KMS-11 (cell line): ENCODE data around the gene EDIL3.

Source experiments
- H2AFZ ChIP-seq: fragments of 200-600 bp; sonication (generic); 2 replicates; pipeline ENCODE4 v1.6.1; 2016; ENCODE audit warnings: antibody characterized with exemption, mixed run types, low read depth
- H3K27ac ChIP-seq: fragments of 200-600 bp; sonication (generic); 2 replicates; pipeline ENCODE4 v1.6.1; 2016; ENCODE audit warnings: mild to moderate bottlenecking, mixed run types
- H3K27me3 ChIP-seq: fragments of 200-600 bp; sonication (generic); 2 replicates; pipeline ENCODE4 v1.6.1; 2017; ENCODE audit warnings: mild to moderate bottlenecking, low read depth, mixed run types, moderate library complexity; ENCODE audit not compliant: insufficient read depth
- H3K36me3 ChIP-seq: fragments of 200-600 bp; sonication (generic); 2 replicates; pipeline ENCODE4 v1.6.1; 2017; ENCODE audit warnings: mild to moderate bottlenecking, mixed run types; ENCODE audit not compliant: insufficient read depth
- H3K4me1 ChIP-seq: fragments of 200-600 bp; sonication (generic); 2 replicates; pipeline ENCODE4 v1.6.1; 2016; ENCODE audit warnings: mild to moderate bottlenecking, low read depth, mixed run types; ENCODE audit not compliant: poor library complexity, severe bottlenecking
- H3K4me2 ChIP-seq: fragments of 200-600 bp; sonication (generic); 2 replicates; pipeline ENCODE4 v1.7.0; 2016; ENCODE audit warnings: mild to moderate bottlenecking, mixed run types
- H3K4me3 ChIP-seq: fragments of 200-600 bp; sonication (generic); IDR thresholded peaks from 2 replicates; pipeline ENCODE4 v1.6.1; 2017; ENCODE audit warnings: low read depth, low read length, mixed read lengths; ENCODE audit not compliant: insufficient read depth
- H3K79me2 ChIP-seq: fragments of 200-600 bp; sonication (generic); 2 replicates; pipeline ENCODE4 v1.6.1; 2016; ENCODE audit warnings: low read depth, mixed run types; ENCODE audit not compliant: insufficient read depth
- H3K9ac ChIP-seq: fragments of 200-600 bp; sonication (generic); 2 replicates; pipeline ENCODE4 v1.6.1; 2016; ENCODE audit warnings: mild to moderate bottlenecking, mixed run types
- H4K20me1 ChIP-seq: fragments of 200-600 bp; sonication (generic); 2 replicates; pipeline ENCODE4 v1.6.1; 2016; ENCODE audit warnings: mild to moderate bottlenecking, mixed run types; ENCODE audit not compliant: insufficient read depth
- CTCF ChIP-seq: fragments of 200-600 bp; sonication (generic); conservative IDR thresholded peaks from 2 replicates; pipeline ENCODE4 v1.6.1; 2017; ENCODE audit warnings: low read depth, mild to moderate bottlenecking, antibody characterized with exemption, low read length, moderate library complexity, mixed read lengths

EDIL3 gene

GRCh38 chr5:84251503-84251902 is 133.2 kb downstream of the EDIL3 start:
- TF ChIP-seq CTCF = no peak
- Histone ChIP-seq H2AFZ (no peak overlapping the region), H3K4me3 (no peak overlapping the region), H3K4me1 (no peaks in the 10 kb centered on the region), H3K27me3 (no peaks in the 10 kb centered on the region), H4K20me1 (no peaks in the 10 kb centered on the region), H3K79me2 (no peaks in the 10 kb centered on the region), H3K9ac (no peak overlapping the region), H3K36me3 (no peaks in the 10 kb centered on the region), H3K27ac (no peak overlapping the region), H3K4me2 (no peak overlapping the region)

- H3K4me3 ChIP-seq = no peak overlapping the region
- TF ChIP-seq CTCF = no peak
- H3K9ac ChIP-seq = no peak overlapping the region
- H3K27ac ChIP-seq = no peak overlapping the region
- H3K79me2 ChIP-seq = no peaks in the 10 kb centered on the region
- H3K4me2 ChIP-seq = no peak overlapping the region
- H4K20me1 ChIP-seq = no peaks in the 10 kb centered on the region
- H2AFZ ChIP-seq = no peak overlapping the region
- no peaks in the 10 kb centered on the region for H3K36me3 ChIP-seq
- H3K27me3 ChIP-seq = no peaks in the 10 kb centered on the region
- no peaks in the 10 kb centered on the region for H3K4me1 ChIP-seq
These were observed 134.6 kb downstream of the EDIL3 start for GRCh38 chr5:84249918-84250630.

DNA sequence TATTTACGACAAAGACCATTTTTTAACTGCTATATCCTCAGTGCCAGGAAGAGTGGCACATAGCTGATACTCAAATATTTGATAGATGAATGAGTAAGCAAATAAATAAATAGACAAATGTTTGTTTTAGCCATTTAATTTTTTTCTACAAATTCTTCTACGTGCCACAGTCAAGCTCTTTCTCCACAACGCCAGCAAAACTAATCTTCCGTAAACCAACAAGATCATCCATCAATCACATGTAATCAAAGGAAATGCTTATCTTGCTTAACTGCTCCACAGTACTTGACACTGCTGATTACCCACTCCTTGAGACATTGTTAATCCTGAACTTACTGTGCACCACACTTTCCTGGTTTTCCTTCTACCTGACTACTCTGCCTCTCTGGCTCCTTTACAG is 136.7 kb downstream of the EDIL3 start:
- Histone ChIP-seq H3K36me3 (no peaks in the 10 kb centered on the region), H3K27me3 (no peaks in the 10 kb centered on the region), H3K9ac (no peak overlapping the region), H3K27ac (no peak overlapping the region), H3K4me1 (no peaks in the 10 kb centered on the region), H3K4me2 (no peak overlapping the region), H2AFZ (no peak overlapping the region), H3K79me2 (no peaks in the 10 kb centered on the region), H4K20me1 (no peaks in the 10 kb centered on the region), H3K4me3 (no peak overlapping the region)
- no peak for TF ChIP-seq CTCF

DNA sequence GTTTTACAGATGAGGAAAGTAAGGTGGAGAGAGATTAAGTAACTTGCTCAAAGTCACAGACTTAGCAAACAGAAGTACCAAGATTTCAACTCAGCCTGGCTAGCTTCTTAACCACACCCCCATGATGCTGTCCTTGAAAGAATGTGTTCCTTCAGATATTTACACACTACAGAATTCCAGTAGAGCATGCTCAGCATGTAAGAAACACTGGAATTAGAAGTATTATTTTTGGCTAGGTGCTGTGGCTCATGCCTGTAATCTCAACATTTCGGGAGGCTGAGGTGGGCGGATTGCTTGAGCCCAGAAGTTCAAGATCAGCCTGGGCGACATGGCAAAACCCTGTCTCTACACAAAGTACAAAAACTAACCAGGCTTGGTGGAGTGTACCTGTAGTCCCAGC is 142.4 kb downstream of the EDIL3 start:
- no peaks in the 10 kb centered on the region for H4K20me1 ChIP-seq
- H3K79me2 ChIP-seq = no peaks in the 10 kb centered on the region
- H3K4me3 ChIP-seq = no peak overlapping the region
- no peaks in the 10 kb centered on the region for H3K4me1 ChIP-seq
- no peak overlapping the region for H3K4me2 ChIP-seq
- H3K36me3 ChIP-seq = no peaks in the 10 kb centered on the region
- H3K27ac ChIP-seq = no peak overlapping the region
- H3K27me3 ChIP-seq = no peaks in the 10 kb centered on the region
- H2AFZ ChIP-seq = no peak overlapping the region
- no peak overlapping the region for H3K9ac ChIP-seq
- TF ChIP-seq CTCF = no peak
